Airway epithelial cell (primary cell): Measurements from ENCODE around the gene LOXL3. TPM values are rescaled to one million over a fixed set of nuclear protein-coding genes. Genes with fewer than 3 reads are reported as not detected.

Experiments used
- total RNA-seq: library from RNA; depleted of rRNA; stranded (reverse); fragments of >200 nt; gene quantifications from 2 replicates; pipeline ENCODE4 v1.2.3, GENCODE V29; 2015

The LOXL3 gene, protein sequence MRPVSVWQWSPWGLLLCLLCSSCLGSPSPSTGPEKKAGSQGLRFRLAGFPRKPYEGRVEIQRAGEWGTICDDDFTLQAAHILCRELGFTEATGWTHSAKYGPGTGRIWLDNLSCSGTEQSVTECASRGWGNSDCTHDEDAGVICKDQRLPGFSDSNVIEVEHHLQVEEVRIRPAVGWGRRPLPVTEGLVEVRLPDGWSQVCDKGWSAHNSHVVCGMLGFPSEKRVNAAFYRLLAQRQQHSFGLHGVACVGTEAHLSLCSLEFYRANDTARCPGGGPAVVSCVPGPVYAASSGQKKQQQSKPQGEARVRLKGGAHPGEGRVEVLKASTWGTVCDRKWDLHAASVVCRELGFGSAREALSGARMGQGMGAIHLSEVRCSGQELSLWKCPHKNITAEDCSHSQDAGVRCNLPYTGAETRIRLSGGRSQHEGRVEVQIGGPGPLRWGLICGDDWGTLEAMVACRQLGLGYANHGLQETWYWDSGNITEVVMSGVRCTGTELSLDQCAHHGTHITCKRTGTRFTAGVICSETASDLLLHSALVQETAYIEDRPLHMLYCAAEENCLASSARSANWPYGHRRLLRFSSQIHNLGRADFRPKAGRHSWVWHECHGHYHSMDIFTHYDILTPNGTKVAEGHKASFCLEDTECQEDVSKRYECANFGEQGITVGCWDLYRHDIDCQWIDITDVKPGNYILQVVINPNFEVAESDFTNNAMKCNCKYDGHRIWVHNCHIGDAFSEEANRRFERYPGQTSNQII
- 0.33 and 0.56 TPM in 2 replicates for total RNA-seq

DNA sequence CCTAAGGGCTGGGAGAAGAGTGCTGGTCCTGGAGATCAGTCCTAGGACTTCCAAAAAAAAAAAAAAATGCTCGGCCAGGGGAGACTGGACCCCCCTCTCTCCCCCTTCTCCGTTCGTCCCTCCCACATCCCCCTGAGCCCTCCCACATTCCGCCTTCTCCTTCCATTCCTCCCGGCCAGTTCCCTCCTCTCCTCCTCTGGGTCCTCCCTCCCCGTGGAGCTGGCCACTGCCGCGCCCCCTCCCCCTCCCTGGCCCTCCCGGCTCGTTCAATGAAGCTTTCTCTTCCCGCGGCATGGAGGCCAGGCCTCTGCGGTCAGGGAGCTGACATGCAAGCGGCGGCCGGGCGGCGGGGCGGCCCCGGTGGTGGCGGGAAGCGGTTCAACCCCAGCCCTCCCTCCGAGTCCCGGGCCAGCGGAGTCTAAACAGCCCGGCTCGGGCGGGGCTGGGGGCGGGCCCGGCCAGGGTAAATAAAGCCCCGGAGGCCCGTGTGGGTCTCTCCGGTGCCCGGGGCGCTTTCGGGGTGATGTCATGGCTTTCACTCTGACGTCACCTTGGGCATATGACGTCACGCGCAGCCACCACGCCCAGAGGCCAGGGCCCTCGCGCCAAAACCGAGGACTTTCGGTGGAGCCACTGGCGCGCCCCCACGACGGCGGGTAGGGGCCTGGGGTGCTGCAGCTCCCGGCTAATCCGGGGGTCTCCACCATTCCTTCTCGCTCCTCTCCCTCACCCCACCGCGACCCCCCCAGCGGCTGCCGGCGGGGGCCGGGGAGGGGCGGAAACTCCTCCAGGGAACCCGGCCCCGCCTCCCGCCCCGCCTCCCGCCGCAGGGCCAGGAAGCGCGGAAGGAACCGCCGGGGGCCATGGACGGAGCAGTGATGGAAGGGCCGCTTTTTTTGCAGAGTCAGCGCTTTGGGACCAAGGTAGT lies at the start of gene LOXL3, which contains the start of gene DOK1:
TSS of gene LOXL3 (minus strand) at position 51 of the 928 bp plus-strand sequence. CDS start 1,308 bp downstream, outside the sequence.
TSS of gene DOK1 (plus strand) at position 829 of the 928 bp plus-strand sequence. CDS start at position 864, 35 bp downstream.

DNA sequence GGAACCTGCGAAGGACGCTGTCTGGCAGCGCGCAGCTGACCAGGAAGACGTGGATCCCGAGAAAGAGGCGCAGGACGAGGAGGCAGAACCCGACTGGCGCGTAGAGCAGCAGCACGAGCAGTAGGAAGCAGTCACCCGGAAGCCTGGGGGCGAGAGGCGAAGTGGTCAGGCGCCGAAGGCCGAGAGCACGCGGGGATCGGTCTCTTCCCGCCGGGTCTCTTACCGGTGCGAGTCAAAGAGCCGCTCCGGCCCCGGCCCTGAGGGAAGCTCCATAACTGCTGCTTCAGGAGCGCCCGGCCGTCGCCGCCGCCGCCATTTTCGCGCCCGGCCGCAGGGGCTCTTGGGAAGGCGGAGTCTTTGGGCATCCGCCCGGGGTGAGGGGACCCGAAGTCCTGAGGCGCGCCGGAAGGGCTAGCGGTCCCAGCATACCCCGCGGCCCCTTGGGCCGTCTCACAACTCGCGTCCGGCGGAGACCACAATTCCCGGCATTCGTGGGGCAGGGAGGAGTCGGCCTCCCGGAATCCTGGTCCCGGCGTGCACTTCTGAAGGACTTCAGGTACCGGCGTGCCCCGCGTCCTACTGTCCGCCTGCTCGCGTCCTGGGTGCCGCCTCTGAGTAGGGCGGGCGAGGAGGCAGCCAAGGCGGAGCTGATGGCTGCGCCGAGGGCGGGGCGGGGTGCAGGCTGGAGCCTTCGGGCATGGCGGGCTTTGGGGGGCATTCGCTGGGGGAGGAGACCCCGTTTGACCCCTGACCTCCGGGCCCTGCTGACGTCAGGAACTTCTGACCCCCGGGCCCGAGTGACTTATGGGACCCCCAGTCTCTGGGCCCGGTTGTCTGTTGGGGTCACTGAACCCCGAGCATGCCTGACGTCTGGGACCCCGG lies 24.1 kb downstream of the LOXL3 start, which contains the start of the genes AUP1 and HTRA2:
TSS of gene AUP1 (minus strand) at position 350 of the 882 bp plus-strand sequence. CDS start at position 273, 77 bp downstream.
TSS of gene HTRA2 (plus strand) at position 577 of the 882 bp plus-strand sequence. CDS start at position 651, 74 bp downstream.

DNA sequence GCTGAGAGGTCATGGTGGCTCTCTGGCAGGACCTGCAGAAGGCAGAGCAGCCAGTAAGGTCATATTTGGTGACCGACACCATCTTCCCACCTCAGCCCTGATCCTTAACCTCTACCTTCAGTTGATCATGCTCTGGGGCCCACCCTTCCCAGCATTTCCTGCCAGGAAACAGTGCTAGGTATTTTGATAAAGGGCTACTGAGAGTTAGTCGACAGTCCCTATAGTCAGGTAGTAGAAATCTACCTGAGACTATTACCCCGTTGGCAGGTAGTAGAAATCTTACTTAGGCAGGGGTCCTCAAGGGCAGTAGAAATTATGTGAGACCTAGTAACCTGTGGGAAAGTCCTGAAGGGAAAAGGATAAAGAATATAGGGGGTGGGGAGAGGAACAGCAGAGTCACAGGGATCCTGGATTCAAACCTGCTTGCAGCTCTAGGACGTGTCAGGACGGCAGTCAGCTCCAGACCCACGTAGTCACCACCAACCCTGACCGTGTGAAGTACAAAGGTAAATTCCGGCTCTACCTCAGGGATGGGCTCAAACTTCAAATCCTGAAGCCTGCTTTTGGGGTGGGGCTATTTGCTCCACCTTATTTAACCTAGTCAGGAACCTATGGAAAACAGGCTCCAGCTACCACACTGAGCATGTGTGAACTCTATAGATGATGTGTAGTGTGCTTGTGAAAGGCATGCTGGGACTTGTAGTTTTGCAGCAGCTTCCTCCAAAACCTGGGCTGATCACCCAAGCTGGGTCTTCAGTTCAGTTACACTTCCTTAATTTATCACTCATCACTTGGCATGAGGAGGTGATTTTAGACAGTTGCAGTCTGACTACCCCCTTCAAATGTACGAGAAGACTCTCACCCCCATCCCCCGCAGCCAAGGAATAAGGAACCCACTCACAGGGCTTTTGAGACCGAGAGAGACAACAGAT lies 27.8 kb downstream of the LOXL3 start, which contains the start of gene DQX1:
TSS of gene DQX1 (minus strand) at position 515 of the 932 bp plus-strand sequence. CDS start at position 13, 502 bp downstream.

DNA sequence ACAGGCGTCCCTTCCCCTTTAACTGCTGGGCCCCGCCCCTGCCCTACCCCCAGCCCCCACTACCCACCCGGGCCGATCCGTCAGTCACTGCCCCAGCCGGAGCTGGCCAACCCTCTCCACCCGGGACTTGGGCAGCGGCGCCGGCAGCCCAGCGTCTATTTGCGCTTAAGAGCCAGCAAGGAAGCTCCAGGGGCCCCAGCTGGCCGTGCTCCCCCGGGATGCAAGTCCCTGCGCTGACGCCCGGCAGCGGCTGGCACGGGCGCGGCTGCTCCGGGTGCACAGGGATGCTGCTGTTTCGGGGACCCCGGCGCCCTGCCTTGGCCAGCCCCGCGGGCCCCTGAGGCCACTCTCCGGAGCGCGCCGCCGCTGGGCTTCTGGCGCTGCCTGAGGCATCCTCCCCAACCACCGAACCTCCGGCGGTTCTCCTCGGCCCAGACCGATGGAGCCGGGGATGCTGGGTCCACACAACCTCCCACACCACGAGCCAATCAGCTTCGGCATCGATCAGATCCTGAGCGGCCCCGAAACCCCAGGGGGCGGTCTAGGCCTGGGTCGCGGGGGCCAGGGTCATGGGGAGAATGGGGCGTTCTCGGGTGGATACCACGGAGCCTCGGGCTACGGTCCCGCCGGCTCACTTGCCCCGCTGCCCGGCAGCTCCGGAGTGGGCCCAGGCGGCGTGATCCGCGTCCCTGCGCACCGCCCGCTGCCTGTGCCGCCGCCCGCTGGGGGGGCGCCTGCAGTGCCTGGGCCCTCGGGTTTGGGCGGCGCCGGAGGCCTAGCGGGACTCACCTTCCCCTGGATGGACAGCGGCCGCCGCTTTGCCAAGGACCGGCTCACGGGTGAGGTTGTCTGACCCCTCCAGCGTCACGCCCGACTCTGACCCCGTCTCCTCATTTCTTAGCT lies 39.1 kb downstream of the LOXL3 start, which contains the start of gene TLX2:
TSS of gene TLX2 (plus strand) at position 83 of the 903 bp plus-strand sequence. CDS start at position 440, 357 bp downstream.

DNA sequence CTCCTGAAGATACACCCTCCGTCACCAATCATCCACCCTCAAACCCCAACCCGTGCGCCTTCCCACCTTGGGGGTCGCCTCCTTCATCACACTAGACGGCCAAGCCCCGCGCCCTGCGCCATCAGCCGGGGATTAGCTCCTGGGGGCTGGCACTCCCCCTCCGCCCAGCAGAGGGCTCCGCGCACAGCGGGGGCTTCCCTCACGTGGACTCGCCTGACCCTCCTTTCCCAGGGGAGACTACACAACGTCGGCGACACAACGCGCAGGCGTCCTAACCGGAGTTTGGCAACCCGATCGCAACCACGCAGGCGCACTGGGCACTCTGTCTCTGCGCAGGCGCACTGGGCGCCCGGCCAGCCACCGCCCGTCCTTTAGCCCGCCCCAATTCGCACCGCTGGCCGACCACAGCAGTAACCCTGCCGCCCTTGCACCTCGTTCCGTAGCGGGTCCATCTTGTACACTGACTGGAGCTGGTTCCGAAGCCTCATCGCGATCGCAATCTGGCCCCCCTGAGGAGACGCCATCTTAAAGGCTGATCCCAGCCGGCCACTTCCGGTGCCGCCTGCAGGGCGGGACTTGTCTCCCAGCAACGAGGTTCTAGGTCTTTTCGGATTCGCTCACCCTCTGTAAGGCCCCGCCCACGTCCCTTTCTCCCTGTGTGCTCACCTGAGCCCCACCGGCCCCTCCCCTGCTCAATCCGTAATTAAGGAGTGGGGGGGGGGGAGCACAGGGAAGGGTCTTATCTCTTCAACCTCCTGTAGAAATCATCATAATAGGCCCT lies 46.4 kb downstream of the LOXL3 start, which contains the start of gene PCGF1:
TSS of gene PCGF1 (minus strand) at position 551 of the 781 bp plus-strand sequence. CDS start at position 524, 27 bp downstream.

DNA sequence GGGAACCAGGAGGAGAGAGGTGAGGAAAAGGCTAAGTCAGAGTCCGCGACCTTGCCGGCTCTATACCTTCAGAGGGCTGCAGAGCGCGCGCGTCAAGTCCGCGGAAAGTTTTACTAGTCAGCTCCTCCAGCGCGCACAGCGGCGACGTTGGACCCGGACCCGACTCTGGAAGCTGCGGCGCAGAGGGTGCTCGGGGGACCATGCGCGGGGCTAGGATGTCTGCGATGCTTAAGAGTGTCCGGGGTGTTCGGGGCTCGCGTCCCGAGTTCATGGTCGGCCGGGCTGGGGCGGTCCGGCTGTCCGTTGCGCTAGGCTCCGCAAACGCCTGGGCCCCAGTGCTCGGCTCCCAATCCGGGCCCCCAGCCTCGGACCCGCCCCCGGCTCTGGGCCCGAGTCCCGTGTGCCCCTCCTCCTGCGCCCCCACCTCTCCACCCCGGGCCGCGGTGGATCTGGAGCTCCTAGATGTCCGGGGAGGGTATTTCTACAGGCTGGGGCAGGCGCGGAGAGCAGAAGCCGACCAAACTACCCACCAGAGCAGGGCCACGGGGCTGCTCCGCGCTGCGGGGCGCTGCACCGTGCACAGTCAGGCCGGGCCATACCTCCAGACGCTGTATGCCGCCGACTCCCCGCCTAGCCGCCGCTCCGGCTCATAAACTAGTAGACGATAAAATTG lies 54.3 kb downstream of the LOXL3 start, which contains the start of gene LBX2:
TSS of gene LBX2 (minus strand) at position 337 of the 673 bp plus-strand sequence. CDS start at position 271, 66 bp downstream.

DNA sequence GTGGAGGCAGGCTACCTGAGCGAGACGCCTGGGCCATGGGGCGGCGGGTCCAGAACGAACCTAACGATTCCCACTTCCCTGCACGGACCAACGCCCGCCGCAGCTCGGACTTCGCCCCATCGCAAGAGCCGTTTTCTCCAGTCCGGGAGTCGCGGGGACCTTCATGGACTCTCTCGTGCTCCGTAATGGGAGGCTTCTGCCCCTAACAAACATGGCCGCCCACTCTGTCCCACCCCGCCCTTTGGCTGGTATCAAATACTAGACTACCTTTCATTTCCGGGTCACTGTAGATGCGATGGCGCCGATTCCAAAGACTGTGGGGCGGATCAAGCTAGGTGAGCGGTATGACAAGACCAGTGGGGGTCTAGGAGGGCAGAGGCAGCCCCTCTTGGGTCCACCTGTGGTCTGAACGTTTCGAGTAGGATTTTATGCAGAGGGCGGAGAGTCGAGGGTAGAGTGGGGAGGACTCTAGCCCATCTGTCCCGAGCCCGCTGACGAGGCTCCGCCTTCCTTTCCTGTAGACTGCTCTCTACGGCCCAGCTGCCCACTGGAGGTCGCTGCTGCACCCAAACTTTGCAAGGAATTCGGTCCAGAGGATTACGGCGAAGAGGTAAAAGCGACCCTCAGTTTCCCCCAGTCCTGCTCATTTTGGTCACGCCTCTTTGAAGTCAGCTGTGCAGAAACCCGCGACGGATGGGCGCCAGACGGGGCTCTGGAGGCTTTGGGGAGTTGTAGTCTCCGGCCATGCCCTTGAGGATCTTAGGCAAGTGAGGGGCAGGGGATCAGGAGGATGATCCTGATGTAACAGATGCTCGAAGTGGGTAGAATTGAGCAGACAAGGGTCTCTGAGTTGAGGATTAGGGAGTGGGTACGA lies 70.7 kb downstream of the LOXL3 start, which contains the start of the genes CCDC142 and TTC31:
TSS of gene CCDC142 (minus strand) at position 198 of the 874 bp plus-strand sequence. CDS start at position 37, 161 bp downstream.
TSS of gene TTC31 (plus strand) at position 281 of the 874 bp plus-strand sequence. CDS start at position 296, 15 bp downstream.

Other genes starting within 250 kb of the LOXL3 start
- 0.14 TPM in 1 of 2 replicates, not detected in the other for gene SLC4A5, start 210.5 kb downstream of the LOXL3 start, total RNA-seq
- 92.0 and 103 TPM in 2 replicates for gene DCTN1, start 173.6 kb downstream of the LOXL3 start, total RNA-seq
- 0.92 and 1.1 TPM in 2 replicates for gene C2orf81, start 132.3 kb downstream of the LOXL3 start, total RNA-seq
- 45.4 and 53.5 TPM in 2 replicates for gene WDR54, start 132.2 kb downstream of the LOXL3 start, total RNA-seq
- gene RTKN, start 112.0 kb downstream of the LOXL3 start, total RNA-seq, result 49.8 and 58.1 TPM in 2 replicates
- gene INO80B, start 98.9 kb downstream of the LOXL3 start, total RNA-seq, result 20.9 and 23.4 TPM in 2 replicates
- gene WBP1, start 95.5 kb downstream of the LOXL3 start, total RNA-seq, result 57.9 and 64.7 TPM in 2 replicates
- 73.9 and 79.9 TPM in 2 replicates for gene MOGS, start 88.6 kb downstream of the LOXL3 start, total RNA-seq
- gene MRPL53, start 81.3 kb downstream of the LOXL3 start, total RNA-seq, result 43.9 and 74.0 TPM in 2 replicates
- 5.5 and 9.3 TPM in 2 replicates for gene CCDC142, start 70.9 kb downstream of the LOXL3 start, total RNA-seq
- 11.1 and 12.2 TPM in 2 replicates for gene TTC31, start 70.9 kb downstream of the LOXL3 start, total RNA-seq
- gene LBX2, start 54.3 kb downstream of the LOXL3 start, total RNA-seq, result 0.56 TPM in 2 replicates
- gene PCGF1, start 46.2 kb downstream of the LOXL3 start, total RNA-seq, result 16.7 and 17.5 TPM in 2 replicates
- not detected in 2 replicates for gene TLX2, start 39.5 kb downstream of the LOXL3 start, total RNA-seq
- 5.3 and 6.7 TPM in 2 replicates for gene DQX1, start 27.7 kb downstream of the LOXL3 start, total RNA-seq
- 80.1 and 85.8 TPM in 2 replicates for gene AUP1, start 24.2 kb downstream of the LOXL3 start, total RNA-seq
- 18.3 and 28.1 TPM in 2 replicates for gene HTRA2, start 24.0 kb downstream of the LOXL3 start, total RNA-seq
- 1.4 and 4.4 TPM in 2 replicates for gene DOK1, start 778 bp upstream of the LOXL3 start, total RNA-seq
- 0.56 and 0.63 TPM in 2 replicates for gene M1AP, start 94.4 kb upstream of the LOXL3 start, total RNA-seq
- gene SEMA4F, start 100.3 kb upstream of the LOXL3 start, total RNA-seq, result 8.2 and 12.7 TPM in 2 replicates